HG03565 (cell line): ENCODE measurements around the gene ANKMY2.
"Not testable (repeated sequence)": the region's sequence is repeated elsewhere in the genome, so short reads cannot be mapped to it uniquely, and the experiment has no call there.

ENCODE experiments used
- ATAC-seq: cut with Tn5 transposase; IDR thresholded peaks from one replicate; pipeline ENCODE4 v1.9.1; 2021; ENCODE audit warnings: mild to moderate bottlenecking, moderate library complexity; ENCODE audit not compliant: unreplicated experiment

The ANKMY2 gene

DNA sequence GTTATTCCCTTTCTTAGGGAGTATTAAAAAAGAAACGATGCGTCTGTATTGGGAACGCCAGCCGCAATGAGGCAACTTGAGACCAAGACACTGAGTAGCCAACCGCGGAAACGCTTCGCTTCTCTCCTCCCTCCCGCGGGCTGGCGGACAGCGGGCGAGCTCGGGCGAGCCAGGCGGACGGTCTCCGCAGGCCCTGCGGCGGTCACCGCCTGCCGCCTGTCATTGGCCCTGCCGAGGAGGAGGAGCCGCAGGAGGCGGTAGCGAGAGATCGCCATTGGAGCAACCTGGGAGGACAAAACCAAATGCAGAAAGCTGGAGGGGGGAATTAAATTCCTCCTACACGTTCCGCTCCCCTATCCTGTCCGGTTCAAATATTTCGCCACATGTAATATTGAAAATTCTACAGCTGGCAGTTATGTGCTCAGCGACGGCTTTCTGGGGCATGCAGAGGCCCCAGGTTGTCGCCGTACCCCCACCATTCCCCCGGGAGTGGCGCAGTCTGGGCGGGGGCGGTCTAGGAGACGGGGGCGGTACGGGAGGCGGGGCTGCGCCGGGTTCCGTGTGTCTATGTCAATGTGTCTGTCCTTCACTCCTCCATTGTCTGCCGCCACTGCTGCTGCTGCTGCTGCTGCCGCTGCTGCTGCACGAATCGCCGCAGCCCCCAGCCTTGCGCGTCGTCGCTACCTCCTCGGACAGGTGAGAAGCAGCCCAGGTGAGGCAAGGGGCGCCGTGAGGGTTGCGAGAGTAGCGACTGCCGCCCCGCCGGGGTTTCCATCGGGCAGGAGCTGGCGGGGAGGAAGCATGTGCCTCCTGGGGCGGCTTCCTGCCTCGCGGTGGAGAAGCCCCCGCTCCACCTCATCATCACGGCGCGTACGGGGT, at the start of gene ANKMY2, which contains the start of gene BZW2:
Gene ANKMY2 (minus strand): TSS at position 162 of the 879 bp plus-strand sequence. CDS start 181 bp downstream, outside the sequence.
Gene BZW2 (plus strand): TSS at position 589 of the 879 bp plus-strand sequence. CDS start 19,263 bp downstream, outside the sequence.
- peak; percentile 96 for ATAC-seq

DNA sequence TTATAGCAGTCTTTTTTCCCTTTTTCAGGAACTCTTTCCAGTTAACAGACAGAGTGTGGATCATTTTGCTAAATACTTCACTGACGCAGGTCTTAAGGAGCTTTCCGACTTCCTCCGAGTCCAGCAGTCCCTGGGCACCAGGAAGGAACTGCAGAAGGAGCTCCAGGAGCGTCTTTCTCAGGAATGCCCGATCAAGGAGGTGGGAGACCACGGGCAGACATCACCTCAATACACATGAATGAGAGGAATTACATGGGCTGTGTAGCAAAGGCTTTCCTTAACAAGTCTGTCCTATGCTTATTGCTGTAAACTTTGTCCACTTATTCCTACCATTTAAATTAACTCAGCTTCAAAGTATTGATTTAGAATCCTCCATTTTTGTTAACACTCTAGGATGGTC, 49.3 kb upstream of the ANKMY2 start:
- no peak for ATAC-seq

DNA sequence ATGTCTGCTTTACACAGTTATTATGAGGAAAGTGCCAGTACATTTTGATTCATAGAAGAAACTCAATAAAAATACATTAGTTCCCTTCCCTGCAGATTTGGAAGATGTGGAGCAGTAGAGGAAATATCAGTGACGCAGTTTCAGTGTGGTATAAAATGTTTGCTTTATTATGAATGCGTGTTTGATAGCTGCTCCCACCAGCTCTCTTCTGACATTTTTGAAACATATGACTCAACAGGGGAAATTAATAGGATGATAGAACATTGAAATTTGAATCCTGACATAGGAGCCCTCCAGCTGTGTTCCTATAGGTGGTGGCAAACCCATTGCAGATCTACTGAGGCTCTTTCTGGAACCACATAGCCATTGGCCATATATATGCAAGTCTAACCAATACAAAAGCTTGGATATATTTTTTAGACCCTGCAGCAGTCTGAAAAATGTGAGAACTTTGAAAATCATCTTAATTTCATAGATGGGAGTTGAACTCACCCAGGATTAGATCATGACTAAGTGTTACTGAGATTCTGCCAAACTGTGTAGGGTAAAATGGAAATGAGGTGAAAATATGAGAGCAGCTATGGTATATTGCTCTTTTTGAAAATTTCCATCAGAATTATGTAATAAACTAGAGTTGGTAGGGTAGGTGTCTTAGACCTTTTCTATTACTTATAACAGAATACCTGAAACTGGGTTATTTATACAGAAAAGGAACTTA, 48.2 kb upstream of the ANKMY2 start:
- no peak for ATAC-seq

DNA sequence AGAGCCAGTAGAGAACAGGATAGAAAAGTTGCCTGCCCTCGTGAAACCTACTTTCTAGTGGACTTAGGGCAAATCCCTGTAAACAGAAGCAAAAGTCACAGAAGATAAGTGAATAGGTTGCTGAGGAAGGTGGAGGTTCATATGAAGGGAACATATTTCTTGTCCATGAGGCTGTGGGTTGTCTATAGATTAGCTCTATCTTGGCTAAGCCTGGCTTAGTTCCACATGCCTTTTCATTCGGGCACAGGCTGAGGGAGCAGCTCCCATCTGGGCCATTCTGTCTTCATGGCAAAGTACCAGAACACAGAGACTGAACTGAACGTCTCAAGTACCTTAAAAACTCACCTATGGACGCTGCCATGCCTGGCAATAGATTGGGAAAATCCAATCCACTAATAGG, 45.7 kb upstream of the ANKMY2 start:
- no peak for ATAC-seq

DNA sequence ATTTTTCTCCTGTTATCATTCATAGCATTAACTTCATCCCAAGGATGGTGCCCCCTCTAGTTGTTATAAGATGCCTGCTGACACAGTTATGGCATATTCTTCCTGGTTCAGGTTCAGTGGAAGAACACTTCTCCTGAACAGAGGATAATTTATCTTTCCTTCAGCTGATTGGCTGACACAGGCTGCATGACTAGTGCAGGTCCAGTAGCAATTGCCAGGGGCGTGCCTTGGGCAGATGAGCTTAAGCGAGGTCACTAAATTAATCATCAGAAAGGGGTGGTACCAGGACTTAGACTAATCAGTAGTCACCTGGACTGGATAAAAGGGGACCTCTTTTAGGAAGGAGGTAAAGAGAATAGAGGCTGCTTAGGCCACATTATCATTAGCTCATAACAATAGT, 42.7 kb upstream of the ANKMY2 start:
- ATAC-seq: no peak

DNA sequence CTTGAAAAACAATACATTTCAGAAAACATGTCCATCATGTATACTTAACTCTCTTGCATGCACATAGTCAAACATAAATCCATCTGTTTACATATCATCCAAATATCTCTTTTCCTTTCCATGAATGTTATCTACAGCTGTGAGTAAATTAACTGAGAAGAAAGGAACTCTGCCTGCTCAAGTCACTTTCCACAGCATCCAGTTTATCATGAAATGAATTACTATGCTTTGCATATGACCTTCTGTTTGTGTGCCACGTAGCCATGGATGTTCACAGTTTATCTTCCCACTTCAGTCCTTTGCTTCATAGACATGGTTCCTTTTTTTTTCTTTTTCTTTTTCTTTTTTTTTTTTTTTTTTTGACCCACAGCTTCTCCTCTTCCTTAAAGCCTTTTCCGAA, 40.0 kb upstream of the ANKMY2 start:
- no peak for ATAC-seq

DNA sequence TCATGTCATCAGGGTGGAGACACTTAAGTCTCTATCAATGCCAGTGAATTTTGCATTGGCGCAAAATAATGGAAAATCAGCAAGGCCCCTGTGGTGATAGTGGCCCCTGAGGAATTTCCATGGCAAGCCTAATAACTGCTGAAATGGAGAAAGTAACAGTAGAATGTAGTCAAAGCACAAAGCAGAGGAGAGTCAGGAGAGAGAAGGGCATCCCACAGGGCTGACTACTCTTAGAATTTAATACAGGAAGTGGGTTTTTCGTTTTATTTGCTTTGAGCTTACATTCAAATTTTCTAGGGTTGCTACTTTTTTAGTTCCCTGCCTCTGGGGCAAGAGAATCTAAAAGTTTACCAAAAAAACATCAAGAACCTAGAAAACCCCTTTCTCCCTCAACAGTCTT, 39.4 kb upstream of the ANKMY2 start:
- no peak for ATAC-seq

DNA sequence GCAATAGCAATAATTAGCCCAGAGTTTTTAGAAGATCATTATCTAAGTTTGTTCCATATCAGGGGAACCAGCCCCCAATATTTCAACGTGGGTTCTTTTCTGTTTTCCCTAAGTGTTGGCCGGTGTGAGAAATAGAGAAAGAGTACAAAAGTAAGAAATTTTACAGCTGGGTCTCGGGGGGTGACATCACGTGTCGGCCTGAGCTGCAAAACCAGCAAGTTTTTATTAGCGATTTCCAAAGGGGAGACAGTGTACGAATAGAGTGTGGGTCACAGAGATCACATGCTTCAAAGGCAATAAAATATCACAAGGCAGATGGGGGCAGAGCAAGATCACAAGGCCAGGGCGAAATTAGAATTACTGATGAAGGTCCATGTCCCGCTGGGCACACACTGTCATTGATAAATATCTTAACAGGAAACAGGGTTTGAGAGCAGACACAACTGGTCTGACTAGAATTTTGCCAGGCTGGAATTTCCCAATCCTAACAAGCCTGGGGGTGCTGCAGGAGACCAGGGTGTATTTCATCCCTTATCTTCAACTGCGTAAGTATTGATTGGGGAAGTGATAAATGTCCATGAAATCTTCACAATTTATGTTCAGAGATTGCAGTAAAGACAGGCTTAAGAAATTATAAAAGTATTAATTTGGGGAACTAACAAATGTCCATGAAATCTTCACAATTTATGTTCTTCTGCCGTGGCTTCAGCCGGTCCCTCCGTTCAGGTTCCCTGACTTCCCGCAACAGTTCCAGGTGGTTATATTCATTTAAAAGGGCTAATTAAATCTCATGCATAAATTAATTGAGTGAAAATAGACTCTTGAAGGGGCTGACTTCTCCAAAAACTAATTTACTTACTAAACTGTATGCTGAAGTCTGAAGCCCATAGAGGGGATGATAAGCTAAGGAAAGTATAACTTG, 33.4 kb upstream of the ANKMY2 start:
- not testable (repeated sequence) for ATAC-seq

DNA sequence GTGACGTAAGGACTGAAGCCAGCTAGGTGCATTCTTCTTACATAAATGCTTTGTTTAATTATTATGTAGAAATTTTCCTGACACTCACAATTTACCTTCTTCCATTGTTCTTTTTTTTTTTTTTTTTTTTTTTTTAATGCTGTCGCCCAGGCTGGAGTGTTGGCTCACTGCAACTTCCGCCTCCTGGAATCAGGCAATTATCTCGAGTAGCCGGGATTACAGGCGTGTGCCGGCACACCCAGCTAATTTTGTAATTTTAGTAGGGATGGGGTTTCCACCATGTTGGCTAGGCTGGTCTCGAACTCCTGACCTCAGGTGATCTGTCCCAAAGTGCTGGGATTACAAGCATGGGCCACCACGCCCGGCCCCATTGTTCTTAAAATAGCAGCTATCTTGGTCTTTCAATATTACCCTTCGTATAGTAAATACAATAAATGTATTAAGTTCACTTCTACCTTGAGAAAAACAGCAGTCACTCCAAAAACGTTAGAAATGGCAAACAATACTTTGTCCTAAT, 32.5 kb upstream of the ANKMY2 start:
- ATAC-seq: no peak

DNA sequence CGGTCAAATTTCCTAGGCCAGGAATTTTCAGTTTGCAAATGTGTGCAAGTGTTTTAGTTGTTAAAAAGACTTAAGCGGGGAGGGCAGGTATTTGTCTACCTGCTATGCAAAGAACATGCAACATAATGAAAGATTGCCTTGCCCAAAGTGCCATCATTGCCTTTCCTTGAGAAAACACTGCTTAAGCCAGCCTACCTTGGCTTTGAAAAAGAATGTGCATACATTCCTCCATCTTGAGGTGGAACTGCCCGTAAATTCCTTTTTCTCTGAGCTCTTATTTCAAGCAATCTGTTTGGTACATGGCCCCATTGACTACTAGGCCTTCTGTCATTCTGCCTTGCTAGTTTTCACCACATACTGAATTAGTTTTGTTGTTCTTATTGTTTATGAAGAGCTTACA, 29.7 kb upstream of the ANKMY2 start:
- ATAC-seq: no peak

DNA sequence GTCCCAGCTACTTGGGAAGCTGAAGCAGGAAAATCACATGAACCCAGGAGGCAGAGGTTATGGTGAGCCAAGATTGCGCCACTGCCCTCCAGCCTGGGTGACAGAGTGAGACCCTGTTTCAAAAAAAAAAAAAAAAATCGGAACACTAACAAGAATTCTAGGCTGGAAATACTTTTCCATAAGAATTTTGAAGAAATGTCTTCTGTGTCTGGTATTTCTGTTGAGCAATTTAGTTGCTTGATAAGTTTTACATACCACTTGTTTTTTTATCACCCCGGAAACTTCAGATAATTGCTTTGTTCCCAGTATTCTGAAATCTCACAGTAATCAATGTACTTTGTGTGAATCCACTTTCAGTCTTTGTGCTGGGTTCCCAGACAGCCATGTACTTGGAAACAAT, 26.3 kb upstream of the ANKMY2 start:
- ATAC-seq: no peak

DNA sequence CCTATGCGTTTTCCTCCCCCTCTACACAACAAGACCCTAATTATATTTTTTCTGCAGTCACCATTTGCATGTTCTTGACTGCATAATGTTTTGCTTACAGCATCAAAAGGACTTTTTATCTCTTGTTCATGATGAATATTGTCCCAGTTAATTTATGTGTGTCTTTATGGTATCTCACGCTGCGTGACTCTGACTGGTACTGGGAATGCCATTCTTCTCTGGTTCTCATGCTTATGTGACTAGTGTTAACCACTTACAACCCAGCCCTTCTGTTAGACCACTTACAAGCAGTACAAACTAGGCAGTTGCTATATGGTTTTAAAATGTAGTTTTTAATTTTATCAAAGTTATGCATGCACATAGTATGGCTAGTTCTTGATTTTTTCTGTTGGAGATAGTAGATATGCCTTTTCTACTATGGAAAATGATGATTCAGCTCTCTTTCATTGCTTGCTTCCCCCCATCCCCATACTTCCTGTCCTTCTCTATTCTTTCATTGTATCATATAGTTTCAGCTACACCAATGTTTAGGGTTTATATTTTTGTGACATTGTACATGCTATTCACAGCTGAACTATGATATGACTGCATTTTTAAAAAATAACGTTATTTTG, 25.3 kb upstream of the ANKMY2 start:
- no peak for ATAC-seq

DNA sequence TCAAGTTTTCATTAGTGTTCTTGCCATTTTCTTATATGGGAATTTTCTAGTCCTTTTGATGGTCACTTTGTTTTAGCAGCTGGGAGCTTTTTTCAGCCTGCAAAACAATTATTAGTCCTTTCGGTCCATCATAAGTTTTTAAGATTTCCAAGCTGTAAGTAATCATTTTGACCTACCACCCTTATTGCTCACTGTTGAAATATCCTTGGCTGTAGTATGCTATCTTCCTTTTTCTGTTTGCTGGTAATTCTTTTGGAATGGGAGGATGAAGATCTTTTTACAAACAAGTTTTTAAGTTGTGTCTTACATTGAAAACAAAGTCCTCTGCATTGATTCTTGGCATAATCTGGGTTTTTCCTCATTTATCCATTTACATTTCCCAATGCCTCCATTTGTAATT, 24.5 kb upstream of the ANKMY2 start:
- no peak for ATAC-seq

DNA sequence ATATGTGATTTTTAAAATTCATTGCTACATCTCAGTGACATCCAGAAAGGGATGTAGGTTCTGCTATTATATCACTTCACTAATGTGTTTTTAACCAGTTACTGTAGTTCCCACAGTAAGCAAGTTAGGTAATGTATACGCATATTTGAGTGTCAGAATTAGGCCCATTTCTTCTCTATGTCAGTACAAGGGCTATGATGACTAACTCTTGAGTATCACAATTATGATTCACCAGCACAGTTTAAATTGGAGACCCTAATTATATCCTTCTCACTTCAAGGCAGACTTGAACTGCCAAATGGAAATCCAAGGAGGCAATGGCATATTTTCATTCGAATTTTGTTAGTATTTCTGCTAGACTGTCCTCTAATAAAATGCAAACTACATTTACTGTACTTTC, 24.0 kb upstream of the ANKMY2 start:
- no peak for ATAC-seq

DNA sequence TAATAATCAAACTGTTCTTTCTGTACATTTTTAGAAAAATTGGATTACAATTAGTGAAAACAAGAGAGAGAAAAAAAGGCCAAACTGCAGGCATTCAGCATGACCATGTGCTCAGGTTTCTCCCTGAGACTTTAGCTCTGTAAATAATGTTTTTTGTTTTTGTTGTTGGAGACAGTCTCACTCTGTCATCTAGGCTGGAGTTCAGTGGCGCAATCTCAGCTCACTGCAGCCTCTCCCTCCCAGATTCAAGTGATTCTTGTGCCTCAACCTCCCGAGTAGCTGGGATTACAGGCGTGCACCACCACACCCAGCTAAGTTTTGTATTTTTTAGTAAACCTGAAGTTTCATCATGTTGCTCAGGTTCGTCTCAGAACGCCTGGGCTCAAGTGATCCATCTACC, 23.4 kb upstream of the ANKMY2 start:
- ATAC-seq: no peak

DNA sequence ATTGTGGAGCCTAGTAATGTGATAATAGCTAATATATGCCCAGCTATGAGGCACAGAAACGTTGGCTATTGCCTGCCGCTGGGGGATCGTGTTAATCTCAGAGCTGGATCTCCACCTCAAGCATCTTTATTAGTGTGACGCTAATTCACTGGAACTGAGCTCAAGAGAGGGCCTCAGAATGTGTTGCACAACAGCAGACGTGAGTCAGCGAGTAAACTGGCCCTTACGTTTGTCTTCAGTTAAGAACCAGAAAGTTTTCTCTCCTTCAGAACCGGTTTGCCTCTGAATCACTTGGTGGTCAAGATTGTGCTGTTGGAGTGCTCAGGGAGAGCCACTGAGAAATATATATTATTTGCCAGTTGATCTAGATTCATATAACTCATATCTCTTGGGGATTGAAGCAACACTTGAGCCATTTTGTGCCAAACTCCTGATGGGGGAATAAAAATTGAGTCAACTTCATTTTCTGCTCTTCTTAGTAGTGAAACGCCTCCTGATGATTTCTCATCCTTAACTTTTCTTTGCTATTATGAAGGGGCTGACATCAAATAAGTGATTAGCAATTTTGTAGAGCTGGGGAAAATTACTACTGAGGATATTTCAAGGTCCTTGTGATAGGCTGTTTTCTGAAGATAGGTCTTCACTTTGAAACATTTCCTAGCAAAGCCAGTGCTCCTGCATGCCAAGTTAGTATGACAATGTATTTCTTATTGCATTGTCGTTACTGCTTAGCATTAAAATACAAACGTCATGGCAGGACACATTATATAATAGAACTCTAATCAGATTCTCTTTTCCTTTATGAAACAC, 22.7 kb upstream of the ANKMY2 start:
- no peak for ATAC-seq

DNA sequence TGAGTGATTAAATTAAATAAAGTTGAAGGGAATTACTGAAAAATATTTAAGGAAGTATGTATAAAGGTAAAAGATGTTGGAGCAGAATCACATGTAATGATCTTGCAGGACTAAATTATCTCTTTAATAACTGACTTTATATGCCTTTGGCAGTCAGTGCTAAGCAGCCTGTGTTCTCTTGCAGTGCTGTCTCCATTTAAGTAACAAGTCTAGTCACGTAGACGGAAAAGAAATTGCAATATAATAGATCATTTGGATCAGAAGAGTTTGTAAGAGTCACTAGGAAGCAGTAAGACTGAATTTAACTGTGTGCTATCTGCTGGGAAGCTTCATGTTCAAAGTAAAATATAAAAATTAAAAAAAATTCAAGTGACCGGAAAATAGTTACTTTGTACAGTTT, 21.8 kb upstream of the ANKMY2 start:
- ATAC-seq: no peak

DNA sequence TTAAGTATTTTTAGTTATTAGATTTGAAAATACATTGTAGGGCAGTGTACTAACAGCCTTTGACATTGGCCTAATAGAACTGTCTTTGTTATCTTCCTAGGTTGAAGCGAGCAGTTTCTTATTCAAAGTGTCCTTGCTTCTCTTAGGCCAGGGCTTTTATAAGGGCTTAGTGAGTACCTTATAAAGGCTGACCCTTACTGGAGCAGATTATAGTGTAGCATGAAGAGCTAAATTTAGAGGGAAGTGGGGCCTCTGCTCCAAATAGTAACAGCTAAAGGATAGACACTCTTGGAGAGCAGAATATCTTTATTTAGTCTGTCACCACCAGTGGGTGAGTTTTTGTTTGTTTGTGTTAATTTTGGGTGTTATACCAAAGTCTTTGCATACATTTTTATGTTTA, 16.4 kb upstream of the ANKMY2 start:
- ATAC-seq: no peak

DNA sequence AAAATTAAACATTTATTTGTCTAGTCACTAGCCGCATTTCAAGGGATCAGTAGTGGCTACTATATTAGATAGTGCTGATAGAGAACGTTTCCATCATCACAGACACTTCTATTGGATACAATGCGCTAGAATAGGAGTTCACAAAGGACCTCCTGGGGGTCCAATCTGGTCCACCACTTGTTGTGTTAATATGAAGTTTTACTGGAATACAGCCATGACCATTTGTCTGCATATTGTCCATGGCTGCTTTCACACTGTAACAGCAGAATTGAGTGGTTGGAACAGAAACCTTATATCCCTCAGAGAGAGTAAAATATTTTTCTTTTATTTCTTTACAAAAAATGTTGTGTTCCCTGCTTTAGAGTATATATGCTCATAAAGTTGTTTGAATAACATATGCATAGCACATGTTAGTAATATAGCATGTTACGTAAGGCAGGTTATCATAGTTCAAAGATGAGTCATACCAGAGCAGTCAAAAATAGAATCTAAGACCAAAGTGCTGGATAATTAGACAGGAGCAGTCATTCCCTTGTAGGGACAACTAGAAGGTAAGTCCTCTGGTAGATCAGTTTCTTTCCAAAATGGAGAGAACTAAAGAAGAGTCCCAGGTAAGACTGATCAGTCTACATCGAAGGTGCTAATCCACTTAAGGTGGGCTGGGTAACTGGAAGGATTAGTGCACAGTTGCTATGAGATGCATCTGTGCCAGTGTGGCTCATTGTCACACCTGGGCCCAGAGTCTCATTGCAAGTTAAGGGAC, 15.3 kb upstream of the ANKMY2 start:
- ATAC-seq: peak; percentile 40
